GM18520 (cell line): ENCODE results near the gene EPHA7.

Experiments used
- ATAC-seq: cut with Tn5 transposase; IDR thresholded peaks from one replicate; pipeline ENCODE4 v1.9.1; 2021; ENCODE audit not compliant: unreplicated experiment

EPHA7 gene

DNA sequence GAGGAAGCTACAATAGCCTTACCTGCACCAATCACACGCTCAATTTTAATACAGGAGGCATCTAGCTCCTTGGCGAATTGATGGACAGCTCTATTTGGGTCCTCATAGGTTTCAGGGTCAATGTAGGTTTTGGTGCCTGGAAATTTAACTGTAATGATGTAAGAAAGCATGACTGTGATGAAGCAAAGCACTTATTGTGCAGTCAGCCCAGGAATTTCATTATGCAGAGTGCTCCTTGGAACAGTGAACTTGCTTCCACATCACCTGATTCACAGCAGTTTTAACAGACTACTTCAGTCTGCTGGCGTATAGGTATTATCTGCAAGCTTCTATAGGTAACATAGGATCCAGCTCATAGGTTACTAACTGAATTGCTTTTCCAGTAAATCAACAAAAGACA, 160.0 kb downstream of the EPHA7 start:
- ATAC-seq = no peak

DNA sequence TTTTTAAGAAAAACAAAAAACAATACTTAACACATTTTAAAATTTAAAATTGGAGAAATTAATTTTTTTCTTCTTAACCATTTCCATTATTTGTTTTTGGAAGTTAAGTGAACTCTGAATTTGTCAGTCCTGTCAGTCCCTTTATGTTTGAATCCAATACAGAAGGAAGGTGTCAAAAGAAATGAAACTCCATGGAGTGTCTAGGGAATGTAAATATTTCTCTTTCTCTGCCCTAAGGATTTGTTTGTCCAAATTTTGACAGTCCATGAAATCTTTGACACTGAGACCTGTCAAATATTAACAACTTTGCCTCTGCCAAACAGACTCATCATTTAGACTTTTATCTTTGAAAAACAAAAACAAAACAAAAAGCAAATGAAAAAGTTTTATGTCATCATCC, 166.4 kb downstream of the EPHA7 start:
- no peak for ATAC-seq

DNA sequence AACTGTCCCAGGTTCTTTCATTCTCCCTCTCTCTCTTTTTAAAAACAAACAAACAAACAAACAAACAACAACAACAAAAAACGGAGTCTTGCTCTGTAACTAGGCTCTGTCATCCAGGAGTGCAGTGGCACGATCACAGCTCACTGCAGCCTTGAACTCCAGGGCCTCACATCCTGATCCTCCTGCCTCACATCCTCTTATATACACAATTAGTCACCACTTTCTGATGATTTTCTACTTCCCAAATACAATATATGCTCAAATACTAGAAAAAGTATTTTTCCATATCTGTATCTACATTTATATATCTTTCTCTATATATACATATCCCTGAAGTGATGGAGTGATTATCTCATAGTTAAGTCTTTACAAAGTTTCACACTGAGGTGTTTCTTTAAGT, 170.7 kb downstream of the EPHA7 start:
- no peak for ATAC-seq

DNA sequence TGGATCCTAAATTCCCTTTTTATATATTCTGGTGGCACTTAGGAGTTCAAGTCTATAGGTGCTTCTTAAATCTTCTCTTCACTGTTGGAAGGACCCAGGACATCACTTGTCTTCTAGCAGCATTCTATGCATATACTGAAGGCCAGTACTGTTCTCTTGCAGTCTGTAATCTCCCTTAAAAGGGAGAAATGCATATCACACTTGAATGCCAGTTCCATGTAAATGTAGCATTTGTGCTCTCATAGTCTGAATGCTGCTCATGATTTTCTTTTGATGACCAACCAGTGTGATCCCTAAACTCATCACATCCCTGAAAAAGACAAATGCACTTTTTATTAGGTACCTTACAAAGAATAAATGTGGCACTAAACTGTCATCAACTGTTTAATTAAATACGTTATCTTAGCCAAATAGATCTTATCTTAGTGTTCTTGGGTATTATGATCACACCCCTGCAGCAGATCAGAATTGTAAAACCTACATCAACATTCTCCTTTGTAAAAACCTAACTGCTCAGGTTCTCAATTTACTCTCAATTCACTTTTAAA, 176.1 kb downstream of the EPHA7 start:
- no peak for ATAC-seq

DNA sequence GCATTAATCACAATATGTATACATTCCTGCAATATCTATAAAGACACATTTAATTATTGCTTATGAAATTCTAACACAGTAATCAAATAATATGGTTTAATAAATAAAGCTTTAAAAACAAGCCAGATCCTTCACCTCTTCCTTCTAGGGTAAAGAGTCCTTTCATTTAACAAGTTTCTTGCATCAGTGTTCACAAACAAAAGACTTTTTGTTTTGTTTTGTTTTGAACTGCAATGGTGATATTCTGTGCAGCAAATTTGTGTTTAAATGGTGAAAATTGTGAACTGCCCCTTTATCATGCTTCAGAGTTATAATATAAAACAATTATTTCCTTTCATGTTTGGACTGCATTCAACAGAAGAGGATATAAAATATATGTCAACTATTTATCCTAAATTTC, 177.3 kb downstream of the EPHA7 start:
- ATAC-seq = no peak

DNA sequence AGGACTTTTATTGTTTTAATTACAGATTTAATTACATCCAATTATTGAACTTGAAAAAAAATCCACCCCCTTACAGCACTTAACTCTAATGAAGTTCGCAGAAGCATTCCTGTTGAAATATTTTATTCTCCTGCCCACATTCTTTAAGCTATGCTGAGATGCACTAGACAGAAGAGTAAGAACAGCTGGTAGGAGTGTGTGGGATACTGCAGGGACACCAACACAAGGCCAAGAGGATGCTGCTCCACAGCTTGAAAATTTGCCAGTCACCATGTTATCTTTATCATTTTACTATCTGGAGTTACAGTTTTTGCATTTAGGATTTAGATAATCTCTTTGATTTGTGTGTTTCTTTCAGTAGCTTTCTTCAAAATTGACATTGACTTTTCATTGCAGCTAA, 180.7 kb downstream of the EPHA7 start:
- ATAC-seq = no peak

DNA sequence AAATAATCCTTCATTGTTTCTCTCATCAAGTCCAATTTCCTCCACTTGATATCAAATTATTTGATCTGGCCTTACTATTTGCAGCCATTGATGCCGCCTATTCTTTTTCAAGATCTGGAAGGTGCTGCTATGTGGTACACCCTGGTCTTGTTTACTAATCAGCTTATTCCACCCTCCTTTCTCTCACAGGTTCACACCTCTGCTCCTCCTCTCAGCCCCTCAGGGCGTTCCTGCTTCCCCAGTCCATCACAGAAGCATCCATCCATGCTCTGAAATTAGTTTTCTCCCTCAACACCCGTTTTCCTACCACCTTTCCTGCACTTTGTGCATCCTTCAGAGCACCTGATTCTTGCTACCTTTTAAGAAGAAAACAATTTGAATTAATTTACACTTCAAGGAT, 183.6 kb downstream of the EPHA7 start:
- ATAC-seq = no peak

DNA sequence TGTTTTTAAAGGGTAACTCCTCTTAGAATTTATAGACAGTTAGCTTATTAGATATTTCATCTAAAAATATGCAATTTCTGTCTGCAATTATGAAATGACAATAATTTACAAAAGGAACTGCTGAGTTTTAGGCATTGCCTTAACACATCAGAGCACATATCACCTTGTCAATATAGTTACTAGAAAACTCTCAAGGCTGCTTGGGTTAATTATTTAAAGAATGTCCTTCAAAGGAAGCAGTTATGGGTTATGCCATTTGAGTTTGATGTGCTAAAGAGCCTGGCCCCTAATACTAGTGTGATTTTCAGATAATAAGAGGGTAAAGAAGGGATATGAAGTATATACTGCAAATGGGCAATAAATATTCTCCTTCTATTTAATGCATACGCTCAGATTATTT, 192.5 kb downstream of the EPHA7 start:
- no peak for ATAC-seq

DNA sequence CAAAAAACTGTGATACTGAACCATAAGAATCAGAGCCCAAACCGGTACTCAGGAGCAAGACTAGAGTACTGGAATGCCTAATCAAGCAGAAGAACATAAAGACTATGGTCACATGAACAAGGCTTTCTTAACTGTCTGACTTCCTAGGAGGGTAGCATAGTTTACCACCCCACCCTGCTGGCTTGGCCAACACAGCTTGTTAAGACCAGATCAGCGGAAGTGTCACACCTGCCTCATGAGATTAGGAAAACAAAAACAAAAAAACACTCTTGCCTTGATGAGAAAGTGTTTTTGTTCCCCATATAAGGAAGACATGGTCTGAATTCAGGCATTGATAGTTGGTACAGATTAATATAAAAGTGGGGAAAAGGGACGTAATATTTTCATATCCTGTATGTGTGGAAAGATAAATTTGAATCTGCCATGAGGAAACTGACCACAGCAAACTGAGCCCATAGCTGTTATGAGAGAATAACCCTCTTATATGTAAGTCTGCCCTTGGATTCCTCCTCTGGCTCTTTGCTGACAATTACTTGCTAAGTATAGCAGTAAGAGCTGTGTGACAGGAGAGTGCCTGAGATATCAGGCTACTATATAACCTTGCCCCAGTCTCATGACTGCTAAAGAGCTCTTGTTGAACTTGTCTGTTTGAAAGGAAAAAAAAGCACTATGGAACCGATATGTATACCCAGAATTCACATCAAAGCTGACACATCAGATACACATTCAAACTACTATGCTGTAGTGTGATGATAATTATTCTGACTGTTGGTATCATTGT, 197.1 kb downstream of the EPHA7 start:
- no peak for ATAC-seq

DNA sequence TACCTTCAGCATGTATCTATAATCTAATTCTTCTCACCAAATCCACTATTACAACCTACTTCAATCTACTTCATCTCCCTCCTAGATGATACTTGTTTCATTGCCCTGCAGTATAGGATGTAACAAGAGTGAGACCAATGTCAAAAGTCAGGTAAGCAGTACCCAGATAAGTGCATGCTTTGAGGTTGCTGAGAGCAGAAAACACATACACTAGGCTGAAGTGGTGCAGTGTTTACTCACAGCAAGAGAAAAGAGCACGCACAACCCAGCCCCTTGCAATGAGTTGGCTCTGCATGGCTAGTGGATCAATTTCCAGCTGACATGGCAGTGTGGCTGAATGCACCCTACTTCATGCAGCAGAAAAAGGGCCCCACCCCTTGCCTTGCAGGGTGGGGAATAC, 199.9 kb downstream of the EPHA7 start:
- no peak for ATAC-seq

DNA sequence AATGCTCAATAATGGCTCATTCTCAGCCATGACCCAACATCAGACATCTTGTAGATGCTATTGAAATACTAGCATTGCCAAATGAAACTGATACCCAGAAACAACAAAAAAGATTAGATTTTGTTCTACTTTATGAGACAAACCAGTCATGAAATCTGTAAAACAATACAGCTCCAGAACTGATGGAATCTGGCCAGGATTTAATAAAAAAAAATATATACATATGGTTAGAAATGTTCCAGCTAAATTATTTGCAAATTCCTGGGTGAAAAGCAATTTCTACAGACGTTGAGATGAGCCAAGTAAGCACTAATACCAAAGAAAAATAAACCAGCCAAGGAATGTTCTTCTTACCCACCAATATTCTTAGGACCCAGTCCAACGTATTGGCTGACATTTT, 201.3 kb downstream of the EPHA7 start:
- no peak for ATAC-seq

DNA sequence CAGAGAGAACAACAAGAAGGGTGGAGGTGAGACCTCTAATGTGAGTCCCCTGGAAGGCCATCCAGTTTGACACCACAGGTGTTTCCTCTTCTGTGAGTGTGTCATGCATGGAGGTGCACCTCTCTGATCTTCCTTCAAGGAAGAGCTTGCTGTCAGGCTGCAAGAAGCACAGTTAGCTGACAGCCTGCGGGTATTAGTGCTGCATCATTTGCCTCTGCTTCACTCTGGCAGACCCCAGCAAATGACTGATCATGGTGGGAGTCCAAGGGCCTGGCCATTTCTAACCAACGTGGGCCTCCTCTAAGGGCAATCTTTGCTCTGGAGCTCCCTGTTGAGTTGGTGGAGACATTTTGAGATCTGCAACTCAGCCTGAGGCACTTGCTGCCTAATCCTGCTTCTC, 206.3 kb downstream of the EPHA7 start:
- no peak for ATAC-seq

DNA sequence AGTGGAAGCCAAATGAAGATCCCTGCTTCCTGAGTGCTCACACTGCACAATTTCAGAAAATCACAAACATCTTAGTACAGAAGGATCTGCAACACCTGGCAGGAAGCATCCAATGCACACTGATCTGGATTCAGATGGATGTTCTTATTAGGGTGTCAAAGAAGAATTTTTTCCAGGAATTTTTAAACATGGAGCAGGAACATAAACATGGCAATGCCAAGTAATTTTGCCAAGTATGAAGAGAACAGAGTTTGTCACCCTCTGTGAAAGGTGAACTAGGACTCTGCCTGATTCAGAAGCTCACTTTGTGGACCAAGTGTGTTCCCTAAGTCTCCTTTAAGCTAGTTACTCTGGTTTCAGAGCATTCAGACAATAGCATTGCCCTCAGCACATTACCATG, 208.5 kb downstream of the EPHA7 start:
- ATAC-seq = no peak

DNA sequence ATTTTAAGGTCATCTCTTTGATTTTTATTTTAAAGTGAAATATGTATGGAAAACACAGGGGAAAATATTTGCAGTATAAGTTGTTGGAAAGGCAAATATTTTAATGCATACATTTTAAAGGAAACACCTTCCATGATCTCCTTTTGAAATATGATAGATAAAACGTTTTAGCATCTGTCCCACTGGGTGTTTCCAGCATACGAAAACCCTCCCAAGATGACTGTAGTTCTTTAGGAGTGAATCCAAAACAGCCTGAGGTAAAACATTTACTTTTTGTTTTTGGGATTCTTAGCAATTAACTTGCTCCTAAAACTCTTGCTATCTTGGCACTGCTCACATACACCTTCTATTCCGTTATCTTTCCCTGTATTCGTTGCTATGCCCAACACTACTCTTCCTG, 210.0 kb downstream of the EPHA7 start:
- no peak for ATAC-seq

DNA sequence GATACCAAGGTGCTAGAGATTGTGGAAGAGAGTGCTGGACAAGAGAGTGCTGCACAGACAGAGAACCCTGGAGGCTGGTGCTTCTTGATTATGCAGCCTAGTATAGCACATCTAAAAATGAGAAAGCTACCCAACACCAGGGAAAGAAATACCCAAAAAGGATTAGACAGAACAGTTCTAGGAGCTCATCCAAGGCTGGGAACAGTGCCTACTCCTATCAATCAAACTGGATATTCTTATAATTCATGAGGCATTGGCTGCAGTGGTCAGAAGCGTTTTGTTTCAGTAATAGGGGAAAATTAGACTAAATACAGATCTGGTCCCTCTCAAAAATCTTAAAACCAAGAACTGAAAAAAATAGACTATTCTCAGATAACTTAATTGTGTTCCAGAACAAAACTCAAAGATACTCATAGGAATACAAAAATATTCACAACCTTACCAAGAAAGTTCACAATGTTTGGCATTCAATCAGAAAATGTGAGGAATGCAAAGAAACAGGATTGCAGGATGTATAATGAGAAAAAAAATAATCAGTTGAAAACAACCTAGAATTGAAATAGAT, 222.9 kb downstream of the EPHA7 start:
- no peak for ATAC-seq

DNA sequence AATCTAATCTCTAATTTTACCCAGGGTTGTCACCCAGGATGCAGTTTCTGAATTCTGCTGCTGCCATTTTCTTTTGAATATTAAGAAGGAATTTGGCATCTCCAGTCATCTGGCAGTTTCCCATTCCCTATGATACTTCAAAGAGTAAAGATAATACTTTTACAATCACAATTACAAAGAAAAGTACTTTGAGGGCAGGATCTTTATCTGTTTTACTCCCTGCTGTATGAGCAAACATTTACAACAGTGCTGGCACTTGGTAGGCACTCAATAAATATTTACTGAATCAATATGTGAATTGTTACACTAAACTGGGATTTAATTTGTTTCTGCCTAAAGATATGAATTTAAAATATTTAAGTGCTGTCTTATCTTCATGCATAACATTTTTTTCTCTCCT, 224.9 kb downstream of the EPHA7 start:
- ATAC-seq = no peak

DNA sequence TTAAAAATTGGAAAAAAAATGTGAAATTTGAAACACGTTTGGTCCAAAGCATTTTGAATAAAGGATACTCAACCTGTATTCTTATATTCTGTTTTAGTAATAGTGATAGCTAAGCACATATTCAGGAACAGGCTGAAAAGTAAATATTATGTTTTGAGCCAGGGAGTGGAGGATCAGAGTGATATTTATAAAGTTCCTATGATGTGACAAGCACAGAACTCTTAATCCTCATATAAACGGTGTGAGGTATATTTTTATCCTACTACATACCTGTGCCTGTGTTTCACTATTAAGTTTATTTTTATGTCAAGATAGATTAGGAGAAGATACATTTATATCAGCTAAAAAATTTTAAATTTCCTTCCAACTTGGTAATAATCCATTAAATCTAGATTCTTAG, 225.5 kb downstream of the EPHA7 start:
- ATAC-seq = no peak
